K562 (cell line): ENCODE results near the gene SERGEF.

Source experiments
- CBX1 ChIP-seq: sonication (generic); IDR thresholded peaks from 2 replicates; pipeline ENCODE4 v1.6.1; 2016; ENCODE audit warnings: antibody characterized with exemption, low read depth, mild to moderate bottlenecking
- EP300 ChIP-seq: IDR thresholded peaks from 2 replicates; pipeline ENCODE4 v1.6.1; 2012; ENCODE audit warnings: low read length, improper control_type of control experiment
- FOXM1 ChIP-seq, 2 experiments: fragments of 450-650 bp in 1 of 2; sonication (generic) in 1 of 2; formaldehyde crosslinking in 1 of 2; IDR thresholded peaks; 2 replicates each; pipeline versions ENCODE4 v1.6.1 to v1.9.0; 2017 to 2022; ENCODE audit warnings: low read depth in 2 of 2, mild to moderate bottlenecking in 2 of 2, missing genetic modification reagents in 1 of 2, moderate library complexity in 1 of 2
- NR3C1 ChIP-seq: sonication (generic); formaldehyde crosslinking; IDR thresholded peaks from 2 replicates; pipeline ENCODE4 v1.8.1; 2022; ENCODE audit warnings: missing genetic modification reagents
- POLR2A ChIP-seq: fragments of 450-650 bp; conservative IDR thresholded peaks from 2 replicates; pipeline ENCODE4 v1.6.1; 2016
- TAL1 ChIP-seq: fragments of 450-650 bp; IDR thresholded peaks from 2 replicates; pipeline ENCODE4 v1.6.1; 2016; ENCODE audit warnings: mild to moderate bottlenecking
- ZFX ChIP-seq: sonication (generic); formaldehyde crosslinking; IDR thresholded peaks from 2 replicates; pipeline ENCODE4 v1.8.0; 2022; ENCODE audit warnings: mild to moderate bottlenecking, missing genetic modification reagents, moderate library complexity
- ZNF212 ChIP-seq: fragments of 450-650 bp; formaldehyde crosslinking; IDR thresholded peaks from 2 replicates; pipeline ENCODE4 v1.4.0; 2020; ENCODE audit warnings: mild to moderate bottlenecking

- TF ChIP-seq ZFX (CRISPR knock-in tag) (no peak), FOXM1 (IDR thresholded peaks at IDR 0.05; ENCODE audit: low read depth) (no peak), FOXM1 (CRISPR knock-in tag; IDR thresholded peaks at IDR 0.05; ENCODE audit: low read depth) (no peak), POLR2A (no peak), ZNF212 (CRISPR knock-in tag) (no peak), TAL1 (no peak), EP300 (no peak), NR3C1 (CRISPR knock-in tag) (no peak), CBX1 (no peak)
These were observed 14.6 kb upstream of the SERGEF start for GRCh38 chr11:18027475-18027874.
